Measurements from ENCODE around the gene THSD7B.

- no peak for TF ChIP-seq ZFX (IDR thresholded peaks at IDR 0.05; ENCODE audit: borderline replicate concordance)
- no peak for TF ChIP-seq CTCF (IDR thresholded peaks at IDR 0.05)
Observed at GRCh38 chr2:136770384-136770783, 5.0 kb downstream of the THSD7B start.
